ENCODE measurements around the gene OR1D5.

OR1D5 gene

DNA sequence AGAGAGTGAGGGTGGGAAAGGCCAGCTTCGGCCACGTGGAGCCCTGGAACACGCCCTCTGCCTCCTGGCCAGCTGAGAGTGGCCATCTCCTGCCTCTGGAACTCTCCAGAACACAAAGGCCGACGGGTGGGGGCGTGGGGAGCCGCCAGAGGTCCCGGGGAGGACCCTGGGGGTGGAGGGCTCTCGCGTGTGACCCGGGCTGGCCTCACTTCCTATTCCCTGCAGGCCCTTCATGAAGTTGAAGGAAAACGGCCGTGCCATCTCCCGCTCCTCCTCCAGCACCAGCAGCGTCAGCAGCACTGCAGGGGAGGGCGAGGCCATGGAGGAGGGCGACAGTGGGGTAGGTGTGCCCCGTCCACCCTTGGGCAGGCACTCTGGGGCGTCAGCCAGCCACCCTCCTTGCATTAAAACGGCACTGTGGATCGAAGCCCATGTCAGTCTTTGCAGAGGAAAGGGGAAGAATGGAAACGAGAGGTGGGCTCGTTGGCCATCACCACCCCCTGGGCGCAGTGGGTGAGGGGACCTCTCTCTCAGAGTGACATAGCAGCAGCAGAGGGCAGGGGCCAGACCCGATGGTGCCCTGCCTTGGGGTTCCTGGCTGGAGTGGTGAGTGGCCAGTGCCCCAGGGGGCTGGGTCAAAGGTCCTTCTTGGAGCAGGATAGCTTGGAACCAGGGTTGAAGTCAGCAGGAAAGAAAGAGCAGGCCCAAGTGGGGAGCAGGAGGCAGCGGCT, 37.1 kb downstream of the OR1D5 start:
- no peak overlapping the region for H3K4ac ChIP-seq (ENCODE audit: low read depth, low read length)
- H3K27me3 ChIP-seq (ENCODE audit: insufficient read depth, low read length, poor library complexity) = no peaks in the 10 kb centered on the region
- WGBS (ENCODE audit: extremely low coverage, insufficient coverage, low lambda C conversion rate) = no CpG with 5 or more reads among the region's 26 CpGs
- H3K4me1 ChIP-seq (ENCODE audit: control insufficient read depth, low read depth, low read length) = no peaks in the 10 kb centered on the region
- no peak overlapping the region for H3K4me2 ChIP-seq (ENCODE audit: low read length)
- no peak overlapping the region for H3K27ac ChIP-seq (ENCODE audit: low read depth, low read length)
- DNase-seq = no peak
- H3K79me1 ChIP-seq (ENCODE audit: low read length) = no peaks in the 10 kb centered on the region
- H3K56ac ChIP-seq (ENCODE audit: low read length) = no peak overlapping the region
- H3K9ac ChIP-seq (ENCODE audit: low read length) = no peak overlapping the region
- no peak overlapping the region for H3K23ac ChIP-seq (ENCODE audit: low read length)
- no peak overlapping the region for H3K18ac ChIP-seq (ENCODE audit: low read length)
- H3K79me2 ChIP-seq (ENCODE audit: control insufficient read depth, insufficient read depth, low read length) = no peaks in the 10 kb centered on the region
- no peak overlapping the region for H4K5ac ChIP-seq (ENCODE audit: low read length)
- H2AK5ac ChIP-seq (ENCODE audit: low read length) = no peak overlapping the region
- no peak overlapping the region for H2BK120ac ChIP-seq (ENCODE audit: low read depth, low read length)
- H4K8ac ChIP-seq (ENCODE audit: low read depth, low read length) = no peak overlapping the region
- H2BK5ac ChIP-seq (ENCODE audit: low read length) = no peak overlapping the region
- H3K36me3 ChIP-seq (ENCODE audit: control insufficient read depth, insufficient read depth, low read length) = peaks cover 3% of the 10 kb centered on the region
- H2BK15ac ChIP-seq (replicated peaks; ENCODE audit: low read depth) = no peak overlapping the region
- no peak overlapping the region for H3K4me3 ChIP-seq (ENCODE audit: low read length)

DNA sequence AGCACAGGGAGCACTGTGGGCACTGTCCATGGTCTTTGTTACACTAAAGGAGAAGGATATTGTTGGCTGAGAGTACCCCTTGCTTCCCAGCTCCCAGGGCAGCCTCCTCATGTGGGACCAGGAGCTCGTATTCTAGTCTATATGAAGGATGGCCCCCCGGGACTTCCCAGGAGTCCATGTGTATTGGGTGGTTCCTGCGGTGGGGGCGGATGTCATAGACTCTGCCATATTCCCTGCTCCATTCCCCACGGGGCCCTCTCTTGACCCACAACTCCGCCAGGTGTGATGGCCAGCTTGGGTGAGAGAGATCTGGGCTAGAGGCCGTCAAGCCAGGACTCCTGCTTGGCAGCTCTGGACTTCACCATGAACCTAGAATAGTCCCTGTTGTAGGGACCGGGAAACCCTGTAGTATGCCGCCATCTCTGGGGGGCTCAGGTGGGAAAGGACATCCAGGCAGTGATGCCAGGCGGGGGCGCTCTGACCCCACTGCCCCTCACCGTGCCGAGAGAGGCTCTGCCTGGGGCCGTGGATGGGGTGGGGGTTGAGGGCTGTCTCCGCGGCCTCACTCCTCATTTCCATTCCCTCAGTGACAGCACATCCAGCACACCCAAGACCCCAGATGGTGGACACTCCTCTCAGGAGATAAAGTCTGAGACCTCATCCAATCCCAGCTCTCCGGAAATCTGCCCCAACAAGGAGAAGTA, 37.8 kb downstream of the OR1D5 start:
- no peak overlapping the region for H4K8ac ChIP-seq (ENCODE audit: low read depth, low read length)
- H3K18ac ChIP-seq (ENCODE audit: low read length) = no peak overlapping the region
- no peaks in the 10 kb centered on the region for H3K27me3 ChIP-seq (ENCODE audit: insufficient read depth, low read length, poor library complexity)
- H3K4ac ChIP-seq (ENCODE audit: low read depth, low read length) = no peak overlapping the region
- H2BK120ac ChIP-seq (ENCODE audit: low read depth, low read length) = no peak overlapping the region
- H3K79me1 ChIP-seq (ENCODE audit: low read length) = no peaks in the 10 kb centered on the region
- H2BK5ac ChIP-seq (ENCODE audit: low read length) = no peak overlapping the region
- no peak overlapping the region for H3K9ac ChIP-seq (ENCODE audit: low read length)
- H4K5ac ChIP-seq (ENCODE audit: low read length) = no peak overlapping the region
- no peak overlapping the region for H3K4me2 ChIP-seq (ENCODE audit: low read length)
- no peak overlapping the region for H2AK5ac ChIP-seq (ENCODE audit: low read length)
- H2BK15ac ChIP-seq (replicated peaks; ENCODE audit: low read depth) = no peak overlapping the region
- H3K27ac ChIP-seq (ENCODE audit: low read depth, low read length) = no peak overlapping the region
- H3K79me2 ChIP-seq (ENCODE audit: control insufficient read depth, insufficient read depth, low read length) = no peaks in the 10 kb centered on the region
- H3K23ac ChIP-seq (ENCODE audit: low read length) = no peak overlapping the region
- peaks cover 3% of the 10 kb centered on the region for H3K36me3 ChIP-seq (ENCODE audit: control insufficient read depth, insufficient read depth, low read length)
- no peak overlapping the region for H3K56ac ChIP-seq (ENCODE audit: low read length)
- no peak for DNase-seq
- no peak overlapping the region for H3K4me3 ChIP-seq (ENCODE audit: low read length)
- no CpG with 5 or more reads among the region's 17 CpGs for WGBS (ENCODE audit: extremely low coverage, insufficient coverage, low lambda C conversion rate)
- no peaks in the 10 kb centered on the region for H3K4me1 ChIP-seq (ENCODE audit: control insufficient read depth, low read depth, low read length)

- no peak overlapping the region for H3K4me3 ChIP-seq (ENCODE audit: low read length)
- no peak overlapping the region for H3K56ac ChIP-seq (ENCODE audit: low read length)
- H3K27ac ChIP-seq (ENCODE audit: low read depth, low read length) = no peak overlapping the region
- no CpG with 5 or more reads among the region's 2 CpGs for WGBS (ENCODE audit: extremely low coverage, insufficient coverage, low lambda C conversion rate)
- no peak overlapping the region for H2BK15ac ChIP-seq (replicated peaks; ENCODE audit: low read depth)
- no peak overlapping the region for H2BK120ac ChIP-seq (ENCODE audit: low read depth, low read length)
- H3K79me2 ChIP-seq (ENCODE audit: control insufficient read depth, insufficient read depth, low read length) = no peaks in the 10 kb centered on the region
- no peak overlapping the region for H2BK5ac ChIP-seq (ENCODE audit: low read length)
- no peak overlapping the region for H4K8ac ChIP-seq (ENCODE audit: low read depth, low read length)
- H2AK5ac ChIP-seq (ENCODE audit: low read length) = no peak overlapping the region
- H3K23ac ChIP-seq (ENCODE audit: low read length) = no peak overlapping the region
- no peak overlapping the region for H3K4me2 ChIP-seq (ENCODE audit: low read length)
- H3K27me3 ChIP-seq (ENCODE audit: insufficient read depth, low read length, poor library complexity) = no peaks in the 10 kb centered on the region
- H3K18ac ChIP-seq (ENCODE audit: low read length) = no peak overlapping the region
- no peaks in the 10 kb centered on the region for H3K4me1 ChIP-seq (ENCODE audit: control insufficient read depth, low read depth, low read length)
- H3K4ac ChIP-seq (ENCODE audit: low read depth, low read length) = no peak overlapping the region
- no peak overlapping the region for H4K5ac ChIP-seq (ENCODE audit: low read length)
- H3K36me3 ChIP-seq (ENCODE audit: control insufficient read depth, insufficient read depth, low read length) = peaks cover 3% of the 10 kb centered on the region
- no peaks in the 10 kb centered on the region for H3K79me1 ChIP-seq (ENCODE audit: low read length)
- no peak for DNase-seq
- no peak overlapping the region for H3K9ac ChIP-seq (ENCODE audit: low read length)
Observed at GRCh38 chr17:3024346-3024745, 39.1 kb downstream of the OR1D5 start.

GRCh38 chr17:3022197-3022596, 41.2 kb downstream of the OR1D5 start:
- H3K4me3 ChIP-seq (ENCODE audit: low read length) = no peak overlapping the region
- no peak overlapping the region for H3K9ac ChIP-seq (ENCODE audit: low read length)
- WGBS (ENCODE audit: extremely low coverage, insufficient coverage, low lambda C conversion rate) = no CpG with 5 or more reads among the region's 4 CpGs
- no peak overlapping the region for H4K5ac ChIP-seq (ENCODE audit: low read length)
- H2BK120ac ChIP-seq (ENCODE audit: low read depth, low read length) = no peak overlapping the region
- H3K36me3 ChIP-seq (ENCODE audit: control insufficient read depth, insufficient read depth, low read length) = peaks cover 2% of the 10 kb centered on the region
- H3K79me2 ChIP-seq (ENCODE audit: control insufficient read depth, insufficient read depth, low read length) = no peaks in the 10 kb centered on the region
- H3K18ac ChIP-seq (ENCODE audit: low read length) = no peak overlapping the region
- H2AK5ac ChIP-seq (ENCODE audit: low read length) = no peak overlapping the region
- no peak overlapping the region for H2BK5ac ChIP-seq (ENCODE audit: low read length)
- no peak overlapping the region for H3K23ac ChIP-seq (ENCODE audit: low read length)
- H3K56ac ChIP-seq (ENCODE audit: low read length) = no peak overlapping the region
- H2BK15ac ChIP-seq (replicated peaks; ENCODE audit: low read depth) = no peak overlapping the region
- H3K79me1 ChIP-seq (ENCODE audit: low read length) = no peaks in the 10 kb centered on the region
- H3K27me3 ChIP-seq (ENCODE audit: insufficient read depth, low read length, poor library complexity) = no peaks in the 10 kb centered on the region
- no peaks in the 10 kb centered on the region for H3K4me1 ChIP-seq (ENCODE audit: control insufficient read depth, low read depth, low read length)
- H3K4me2 ChIP-seq (ENCODE audit: low read length) = no peak overlapping the region
- no peak overlapping the region for H4K8ac ChIP-seq (ENCODE audit: low read depth, low read length)
- DNase-seq = no peak
- no peak overlapping the region for H3K4ac ChIP-seq (ENCODE audit: low read depth, low read length)
- no peak overlapping the region for H3K27ac ChIP-seq (ENCODE audit: low read depth, low read length)

DNA sequence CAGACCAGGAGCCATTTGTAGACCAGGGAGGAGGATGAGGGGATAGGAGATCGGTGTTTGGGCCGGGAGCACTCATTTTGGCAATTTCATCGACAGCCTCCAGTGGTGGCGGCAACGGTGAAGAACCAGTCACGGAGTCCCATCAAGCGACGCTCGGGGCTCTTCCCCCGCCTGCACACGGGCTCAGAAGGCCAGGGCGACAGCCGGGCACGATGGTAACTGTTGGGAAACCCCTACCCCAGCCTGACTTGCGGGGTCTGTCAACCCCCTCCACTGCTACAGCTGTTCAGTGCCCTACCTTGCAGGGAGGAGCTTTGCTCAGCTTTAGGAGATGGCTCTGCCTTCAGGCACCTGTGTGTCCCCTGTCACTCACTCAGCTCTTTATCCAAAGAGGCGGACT, 43.0 kb downstream of the OR1D5 start:
- H3K79me1 ChIP-seq (ENCODE audit: low read length) = no peaks in the 10 kb centered on the region
- H2BK5ac ChIP-seq (ENCODE audit: low read length) = no peak overlapping the region
- H3K4me1 ChIP-seq (ENCODE audit: control insufficient read depth, low read depth, low read length) = no peaks in the 10 kb centered on the region

More for the DNA sequence above, 43.0 kb downstream of the OR1D5 start:
- no peak overlapping the region for H3K56ac ChIP-seq (ENCODE audit: low read length)
- no peaks in the 10 kb centered on the region for H3K27me3 ChIP-seq (ENCODE audit: insufficient read depth, low read length, poor library complexity)
- peaks cover 2% of the 10 kb centered on the region for H3K36me3 ChIP-seq (ENCODE audit: control insufficient read depth, insufficient read depth, low read length)
- no peak overlapping the region for H3K27ac ChIP-seq (ENCODE audit: low read depth, low read length)
- H2BK120ac ChIP-seq (ENCODE audit: low read depth, low read length) = no peak overlapping the region
- H3K18ac ChIP-seq (ENCODE audit: low read length) = no peak overlapping the region
- WGBS (ENCODE audit: extremely low coverage, insufficient coverage, low lambda C conversion rate) = no CpG with 5 or more reads among the region's 16 CpGs
- H3K4me2 ChIP-seq (ENCODE audit: low read length) = no peak overlapping the region
- no peak overlapping the region for H4K5ac ChIP-seq (ENCODE audit: low read length)
- no peak overlapping the region for H3K9ac ChIP-seq (ENCODE audit: low read length)
- no peak overlapping the region for H3K4ac ChIP-seq (ENCODE audit: low read depth, low read length)
- no peak overlapping the region for H2AK5ac ChIP-seq (ENCODE audit: low read length)
- no peaks in the 10 kb centered on the region for H3K79me2 ChIP-seq (ENCODE audit: control insufficient read depth, insufficient read depth, low read length)
- H2BK15ac ChIP-seq (replicated peaks; ENCODE audit: low read depth) = no peak overlapping the region
- H3K4me3 ChIP-seq (ENCODE audit: low read length) = no peak overlapping the region
- no peak for DNase-seq
- H4K8ac ChIP-seq (ENCODE audit: low read depth, low read length) = no peak overlapping the region
- no peak overlapping the region for H3K23ac ChIP-seq (ENCODE audit: low read length)

Data from mesendoderm (in vitro differentiated cells).